ENCODE measurements around the gene UAP1. TPM values are rescaled to one million over a fixed set of nuclear protein-coding genes. Genes with fewer than 3 reads are reported as not detected.

Gene UAP1
- total RNA-seq, 1 experiment from 2014 or later: 58.9 TPM

Small RNA genes lying within 50 kb of the gene (small RNA-seq; reads per million reads assigned to genes)
- gene UQCRBP2: not detected

Other genes starting within 250 kb of the UAP1 start
- not detected in 2 replicates for gene SPATA46, start 184.9 kb upstream of the UAP1 start, total RNA-seq (2014; rRNA removed; shearing (Covaris generic); ENCODE audit: low replicate concordance)
- gene C1orf226, start 180.0 kb upstream of the UAP1 start, total RNA-seq (2014; rRNA removed; shearing (Covaris generic); ENCODE audit: low replicate concordance): not detected in 2 replicates
- not detected in 2 replicates for gene SH2D1B, start 149.6 kb upstream of the UAP1 start, total RNA-seq (2014; rRNA removed; shearing (Covaris generic); ENCODE audit: low replicate concordance)
- gene UHMK1, start 63.9 kb upstream of the UAP1 start, total RNA-seq (2014; rRNA removed; shearing (Covaris generic); ENCODE audit: low replicate concordance): 98.3 and 207 TPM in 2 replicates
- 0.43 and 0.67 TPM in 2 replicates for gene DDR2, start 70.7 kb downstream of the UAP1 start, total RNA-seq (2014; rRNA removed; shearing (Covaris generic); ENCODE audit: low replicate concordance)
- 41.5 and 58.2 TPM in 2 replicates for gene HSD17B7, start 229.0 kb downstream of the UAP1 start, total RNA-seq (2014; rRNA removed; shearing (Covaris generic); ENCODE audit: low replicate concordance)